CD14-positive monocyte (primary cell): ENCODE measurements around the gene TOP3A. TPM values are rescaled to one million over a fixed set of nuclear protein-coding genes. Genes with fewer than 3 reads are reported as not detected.
A peak's percentile ranks its signal among the peaks of the same experiment; 100 is the strongest.

Experiments
- DNase-seq, 3 donors: peaks; one replicate each; pipeline ENCODE4 v3.0.0-alpha.2; 2011 to 2022
- H2AFZ ChIP-seq: 2 replicates; pipeline ENCODE4 v1.6.0; 2012; ENCODE audit warnings: mild to moderate bottlenecking, low read depth, low read length, inconsistent platforms; ENCODE audit not compliant: insufficient read depth, poor library complexity, severe bottlenecking
- H3K27ac ChIP-seq, 2 donors: 1 replicate in 1 of 2; 2 replicates in 1 of 2; pipeline ENCODE4 v1.5.1; 2012 to 2013; ENCODE audit warnings: low read length in 2 of 2, control low read depth in 1 of 2, inconsistent platforms in 1 of 2, low read depth in 1 of 2, mild to moderate bottlenecking in 1 of 2
- H3K27me3 ChIP-seq, 2 donors: one replicate each; pipeline versions ENCODE4 v1.6.0 to v1.6.1; 2011 to 2013; ENCODE audit warnings: low read length in 2 of 2; ENCODE audit not compliant: control insufficient read depth in 2 of 2, insufficient read depth in 2 of 2
- H3K36me3 ChIP-seq, 2 donors: replicated peaks in 1 of 2; 1 replicate in 1 of 2; 2 replicates in 1 of 2; pipeline versions ENCODE4 v1.5.1 to v1.6.1; 2012 to 2013; ENCODE audit warnings: low read length in 2 of 2, control low read depth in 1 of 2, inconsistent platforms in 1 of 2, mild to moderate bottlenecking in 1 of 2; ENCODE audit not compliant: insufficient read depth in 2 of 2, control insufficient read depth in 1 of 2
- H3K4me1 ChIP-seq, 2 donors: 1 replicate in 1 of 2; 2 replicates in 1 of 2; pipeline versions ENCODE4 v1.5.1 to v1.6.1; 2012 to 2013; ENCODE audit warnings: low read length in 2 of 2, control low read depth in 1 of 2, inconsistent platforms in 1 of 2, mild to moderate bottlenecking in 1 of 2, moderate library complexity in 1 of 2; ENCODE audit not compliant: insufficient read depth in 2 of 2, control insufficient read depth in 1 of 2
- H3K4me2 ChIP-seq: replicated peaks from 2 replicates; pipeline ENCODE3; 2012; ENCODE audit warnings: low read length, moderate library complexity, mild to moderate bottlenecking; ENCODE audit not compliant: poor library complexity, severe bottlenecking; ENCODE audit errors: extremely low read depth
- H3K4me3 ChIP-seq, 3 experiments: fragments of 200-600 bp in 1 of 3; sonication (generic) in 1 of 3; replicated peaks in 1 of 3; 1 replicate in 2 of 3; 2 replicates in 1 of 3; pipeline ENCODE4 v1.5.1; 2011 to 2013; ENCODE audit warnings: low read length in 3 of 3, mild to moderate bottlenecking in 3 of 3, control low read depth in 2 of 3, low read depth in 2 of 3, inconsistent platforms in 1 of 3, moderate library complexity in 1 of 3
- H3K79me2 ChIP-seq: 2 replicates; pipeline ENCODE4 v1.6.0; 2012; ENCODE audit warnings: mild to moderate bottlenecking, control low read depth, inconsistent platforms, low read length, moderate library complexity; ENCODE audit not compliant: insufficient read depth
- H3K9ac ChIP-seq: 2 replicates; pipeline ENCODE4 v1.6.0; 2017; ENCODE audit warnings: low read length, mild to moderate bottlenecking; ENCODE audit not compliant: insufficient read depth, poor library complexity, severe bottlenecking
- H3K9me3 ChIP-seq, 2 donors: replicated peaks in 1 of 2; 1 replicate in 1 of 2; 2 replicates in 1 of 2; pipeline versions ENCODE4 v1.5.1 to v1.6.1; 2012 to 2013; ENCODE audit warnings: low read length in 2 of 2, control low read depth in 1 of 2; ENCODE audit not compliant: control insufficient read depth in 1 of 2, insufficient read depth in 1 of 2
- H4K20me1 ChIP-seq: 2 replicates; pipeline ENCODE4 v1.6.0; 2012; ENCODE audit warnings: mild to moderate bottlenecking, low read length, control low read depth, moderate library complexity; ENCODE audit not compliant: insufficient read depth
- H3K27ac Mint-ChIP-seq, 7 donors: one replicate each; pipeline ENCODE4 v1.8.0; 2020; ENCODE audit warnings: mild to moderate bottlenecking in 7 of 7, mixed read lengths in 7 of 7, moderate library complexity in 6 of 7, inconsistent platforms in 2 of 7
- H3K27me3 Mint-ChIP-seq, 3 donors: one replicate each; pipeline ENCODE4 v1.8.0; 2021 to 2022; ENCODE audit warnings: low read depth in 3 of 3, mild to moderate bottlenecking in 3 of 3, mixed read lengths in 3 of 3, moderate library complexity in 3 of 3, inconsistent platforms in 1 of 3
- H3K36me3 Mint-ChIP-seq, 2 donors: one replicate each; pipeline ENCODE4 v1.8.0; 2020; ENCODE audit warnings: mixed read lengths in 2 of 2, inconsistent platforms in 1 of 2, mild to moderate bottlenecking in 1 of 2
- H3K4me1 Mint-ChIP-seq: one replicate; pipeline ENCODE4 v1.8.0; 2020; ENCODE audit warnings: mild to moderate bottlenecking, mixed read lengths
- H3K4me3 Mint-ChIP-seq, 2 donors: one replicate each; pipeline ENCODE4 v1.8.0; 2020; ENCODE audit warnings: mild to moderate bottlenecking in 2 of 2, mixed read lengths in 2 of 2, moderate library complexity in 1 of 2
- H3K9me3 Mint-ChIP-seq, 7 donors: one replicate each; pipeline ENCODE4 v1.8.0; 2020 to 2022; ENCODE audit warnings: mixed read lengths in 7 of 7, mild to moderate bottlenecking in 6 of 7, moderate library complexity in 6 of 7, inconsistent platforms in 2 of 7
- CTCF ChIP-seq: fragments of 200-600 bp; IDR thresholded peaks from one replicate; pipeline ENCODE4 v1.8.0; 2022; ENCODE audit warnings: antibody characterized with exemption, mild to moderate bottlenecking
- WGBS: methylation state at CpG from one replicate; pipeline ENCODE4 v1.1.5; 2013; ENCODE audit warnings: missing lambda C conversion rate; ENCODE audit not compliant: insufficient coverage; 5-methylcytosine and 5-hydroxymethylcytosine counted together
- intact Hi-C, 2 donors: fragments of 100-400 bp; cut with micrococcal nuclease; formaldehyde crosslinking; loops; one replicate each; pipeline versions ENCODE4 v1.15.0 to v1.15.1; 2023
- polyA plus RNA-seq, 3 donors: library from polyadenylated mRNA; depleted of rRNA in 1 of 3; unstranded in 2 of 3; stranded (reverse) in 1 of 3; fragments of 300-500 nt in 2 of 3; fragments of >200 nt in 1 of 3; fragmentation: Illumina TruSeq in 2 of 3; gene quantifications; 1 replicate in 2 of 3; 2 replicates in 1 of 3; pipeline ENCODE4 v1.2.3, GENCODE V29; 2012 to 2021

Gene TOP3A
- polyA plus RNA-seq, 3 donors: 15.2 to 25.6 (median 22.3) TPM

DNA sequence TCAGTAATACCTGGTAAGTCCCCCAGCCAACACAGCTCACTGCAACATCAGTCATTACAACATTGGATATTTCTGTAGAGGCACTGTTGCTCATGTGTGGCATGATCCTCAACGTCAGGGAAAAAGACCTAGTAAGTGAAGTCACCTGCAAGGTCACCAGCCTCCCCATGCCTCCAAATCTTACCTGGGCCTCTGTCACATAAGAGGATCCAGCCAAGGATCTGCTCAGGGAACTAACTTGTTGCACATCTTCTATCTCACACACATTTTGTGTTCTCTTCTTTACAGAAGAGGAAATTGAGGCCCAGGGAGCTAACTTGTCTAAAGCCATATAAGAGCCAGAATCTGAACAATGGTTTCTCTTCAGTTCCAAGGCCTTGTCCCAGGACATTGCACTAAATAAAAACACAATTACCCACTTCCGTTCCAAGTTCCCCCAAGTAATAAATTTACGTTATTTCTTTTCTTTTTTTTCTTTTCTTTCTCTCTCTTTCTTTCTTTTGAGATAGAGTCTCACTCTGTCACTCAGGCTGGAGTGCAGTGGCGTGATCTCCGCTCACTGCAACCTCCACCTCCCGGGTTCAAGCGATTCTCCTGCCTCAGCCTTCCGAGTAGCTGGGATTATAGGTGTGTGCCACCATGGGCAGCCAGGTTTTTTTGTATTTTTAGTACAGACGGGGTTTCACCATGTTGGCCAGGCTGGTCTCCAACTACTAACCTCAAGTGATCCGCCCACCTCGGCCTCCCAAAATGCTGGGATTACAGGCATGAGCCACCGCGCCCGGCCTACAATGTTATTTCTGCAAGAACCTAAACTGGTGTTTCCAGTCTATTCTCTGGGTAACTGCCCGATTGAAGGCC, 47.3 kb upstream of the TOP3A start:
- H3K27me3 Mint-ChIP-seq: peaks cover 0 to 2% (median 0%) of the 10 kb centered on the region in 3 donors
- whole genome bisulfite sequencing: 79% methylated on average over 10 of the region's 15 CpGs
- Histone ChIP-seq H3K27ac (no peak overlapping the region), H3K9ac (no peak overlapping the region), H3K27me3 (no peaks in the 10 kb centered on the region), H2AFZ (peak overlapping the region; percentile 97), H3K79me2 (no peaks in the 10 kb centered on the region), H3K4me3 (peak overlapping the region in 1 of 3 experiments; percentile 85), H3K4me1 (peaks cover 14 to 16% of the 10 kb centered on the region in 2 donors), H4K20me1 (no peaks in the 10 kb centered on the region), H3K4me2 (peak overlapping the region; percentile 99), H3K36me3 (no peaks in the 10 kb centered on the region), H3K9me3 (peaks cover 0 to 5% of the 10 kb centered on the region in 2 donors)
- TF ChIP-seq CTCF: no peak
- H3K36me3 Mint-ChIP-seq: peaks cover 2 to 8% of the 10 kb centered on the region in 2 donors
- H3K4me1 Mint-ChIP-seq: peaks cover 15% of the 10 kb centered on the region
- intact Hi-C loops: no loop called here
- peak overlapping the region in 1 of 7 donors; percentile 54 for H3K27ac Mint-ChIP-seq
- peak overlapping the region; percentile 88 to 92 for H3K4me3 Mint-ChIP-seq
- DNase-seq: no peak
- H3K9me3 Mint-ChIP-seq: peaks cover 0 to 8% (median 0%) of the 10 kb centered on the region in 7 donors

GRCh38 chr17:18360518-18360917, 45.7 kb upstream of the TOP3A start:
- Histone ChIP-seq H4K20me1 (no peaks in the 10 kb centered on the region), H3K27me3 (no peaks in the 10 kb centered on the region), H3K4me3 (no peak overlapping the region), H3K9ac (no peak overlapping the region), H3K79me2 (no peaks in the 10 kb centered on the region), H3K9me3 (no peaks in the 10 kb centered on the region), H3K4me1 (peaks cover 25 to 27% of the 10 kb centered on the region in 2 donors), H3K27ac (no peak overlapping the region), H2AFZ (no peak overlapping the region), H3K36me3 (no peaks in the 10 kb centered on the region), H3K4me2 (no peak overlapping the region)
- Mint-ChIP-seq H3K9me3 (peaks cover 0 to 3% (median 0%) of the 10 kb centered on the region in 7 donors), H3K27ac (no peak overlapping the region), H3K36me3 (peaks cover 3 to 10% of the 10 kb centered on the region in 2 donors), H3K4me1 (peaks cover 24% of the 10 kb centered on the region), H3K27me3 (no peaks in the 10 kb centered on the region), H3K4me3 (peak overlapping the region in 1 of 2 donors; percentile 45)
- WGBS: 84% methylated on average over 4 of the region's 8 CpGs
- intact Hi-C loops: no loop called here
- no peak for DNase-seq
- TF ChIP-seq CTCF: no peak
